ENCODE data around the gene FOXQ1.

DNA sequence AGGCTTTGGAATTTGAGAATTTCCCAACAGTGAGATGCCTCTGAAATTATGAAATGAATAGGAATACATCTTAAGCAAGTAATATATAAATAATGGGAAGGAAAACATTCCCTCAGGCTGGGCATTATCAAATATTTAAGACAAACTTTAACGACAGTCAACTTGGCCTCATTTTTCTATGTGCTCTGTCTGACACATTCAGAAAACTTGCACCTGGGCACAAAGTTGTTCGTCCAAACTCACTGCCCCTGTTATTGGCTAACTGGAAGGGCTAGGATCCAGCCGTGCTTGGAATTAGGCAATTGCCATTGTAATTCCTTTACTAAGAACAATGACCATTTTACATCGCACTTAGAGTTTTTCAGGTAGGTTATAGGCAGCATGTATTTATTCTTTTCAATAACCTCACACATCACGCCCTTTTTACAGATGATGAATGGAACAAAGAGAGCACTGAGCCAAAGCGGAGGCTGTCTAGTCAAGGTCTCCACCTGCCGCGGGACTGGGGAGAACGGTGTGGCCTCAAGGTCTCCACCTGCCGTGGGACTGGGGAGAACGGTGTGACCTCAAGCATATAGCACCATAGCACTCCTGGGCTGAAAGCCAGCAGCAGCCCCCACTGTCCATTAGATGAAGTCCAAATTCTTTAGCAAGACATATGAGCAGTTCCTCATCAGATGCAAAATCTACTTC, 40.7 kb upstream of the FOXQ1 start:
- TF ChIP-seq POLR2A (IDR thresholded peaks at IDR 0.05; ENCODE audit: low read length) = no peak
- no peak for TF ChIP-seq GATA1 (IDR thresholded peaks at IDR 0.05; ENCODE audit: low read depth, low read length)

All from erythroblast (primary cell).